Epithelial cell of proximal tubule (primary cell): ENCODE data around the gene TXNIP. TPM values are rescaled to one million over a fixed set of nuclear protein-coding genes. Genes with fewer than 3 reads are reported as not detected.

Experiments
- DNase-seq: peaks from one replicate; pipeline ENCODE4 v3.0.0-alpha.2; 2011; ENCODE audit warnings: low read depth
- H3K4me3 ChIP-seq: 2 replicates; pipeline ENCODE4 v1.5.1; 2011; ENCODE audit warnings: low read depth, mild to moderate bottlenecking, low read length
- CTCF ChIP-seq: conservative IDR thresholded peaks from 2 replicates; pipeline ENCODE4 v1.5.1; 2012; ENCODE audit warnings: low read depth, mild to moderate bottlenecking, low read length
- total RNA-seq: library from RNA; depleted of rRNA; stranded (reverse); fragments of >200 nt; gene quantifications from 2 replicates; pipeline ENCODE4 v1.2.3, GENCODE V29; 2015

TXNIP gene
- total RNA-seq, 1 donor from 2014 or later: 198 TPM

- no peak for DNase-seq
- H3K4me3 ChIP-seq: no peak overlapping the region
- TF ChIP-seq CTCF: peak; percentile 10
Observed at GRCh38 chr1:146020058-146021049, 24.0 kb upstream of the TXNIP start.

GRCh38 chr1:146019231-146020057 is 23.1 kb upstream of the TXNIP start:
- no peak for DNase-seq
- no peak overlapping the region for H3K4me3 ChIP-seq
- TF ChIP-seq CTCF: no peak

- no peak for TF ChIP-seq CTCF
- no peak overlapping the region for H3K4me3 ChIP-seq
- no peak for DNase-seq
Observed at GRCh38 chr1:146016891-146017290, 20.5 kb upstream of the TXNIP start.

GRCh38 chr1:146013559-146013922 is 17.2 kb upstream of the TXNIP start:
- no peak for TF ChIP-seq CTCF
- DNase-seq: no peak

GRCh38 chr1:146012703-146013558 is 16.6 kb upstream of the TXNIP start:
- DNase-seq: no peak
- H3K4me3 ChIP-seq: no peak overlapping the region
- TF ChIP-seq CTCF: peak; percentile 88

More at GRCh38 chr1:146013559-146013922, 17.2 kb upstream of the TXNIP start:
- no peak overlapping the region for H3K4me3 ChIP-seq

GRCh38 chr1:146010126-146010738 is 13.9 kb upstream of the TXNIP start:
- DNase-seq: no peak
- no peak for TF ChIP-seq CTCF
- no peak overlapping the region for H3K4me3 ChIP-seq
